HG03108 (cell line): ENCODE results near the gene ATP13A1.
A peak's percentile ranks its signal among the peaks of the same experiment; 100 is the strongest.
"Not testable (repeated sequence)": the region's sequence is repeated elsewhere in the genome, so short reads cannot be mapped to it uniquely, and the experiment has no call there.

ENCODE experiments used
- ATAC-seq: cut with Tn5 transposase; IDR thresholded peaks from one replicate; pipeline ENCODE4 v1.9.1; 2021; ENCODE audit warnings: moderate library complexity; ENCODE audit not compliant: unreplicated experiment

ATP13A1 gene

GRCh38 chr19:19624032-19624570 lies 39.4 kb downstream of the ATP13A1 start:
- ATAC-seq, result no peak

- ATAC-seq, result no peak
Observed at GRCh38 chr19:19623383-19623782, 40.1 kb downstream of the ATP13A1 start.

- ATAC-seq, result no peak
Observed at GRCh38 chr19:19619849-19620210, 43.6 kb downstream of the ATP13A1 start.

GRCh38 chr19:19619181-19619848 lies 44.2 kb downstream of the ATP13A1 start:
- ATAC-seq, result no peak

GRCh38 chr19:19618219-19619051 lies 45.0 kb downstream of the ATP13A1 start, which contains the start of gene PBX4:
Gene PBX4 (minus strand): TSS chr19:19618687. CDS start chr19:19618629, 58 bp downstream.
- peak; percentile 94 for ATAC-seq

- ATAC-seq, result no peak
Observed at GRCh38 chr19:19615086-19615485, 48.4 kb downstream of the ATP13A1 start.

GRCh38 chr19:19613506-19613905 lies 50.0 kb downstream of the ATP13A1 start:
- ATAC-seq, result no peak

- no peak for ATAC-seq
Observed at GRCh38 chr19:19610376-19611202, 52.9 kb downstream of the ATP13A1 start.

GRCh38 chr19:19606686-19607085 lies 56.8 kb downstream of the ATP13A1 start:
- ATAC-seq, result not testable (repeated sequence)

- ATAC-seq, result no peak
Observed at GRCh38 chr19:19606021-19606420, 57.5 kb downstream of the ATP13A1 start.

- no peak for ATAC-seq
Observed at GRCh38 chr19:19602713-19603324, 60.7 kb downstream of the ATP13A1 start.

GRCh38 chr19:19602136-19602712 lies 61.3 kb downstream of the ATP13A1 start:
- no peak for ATAC-seq

- ATAC-seq, result no peak
Observed at GRCh38 chr19:19600793-19601330, 62.6 kb downstream of the ATP13A1 start.

GRCh38 chr19:19598728-19599451 lies 64.6 kb downstream of the ATP13A1 start:
- ATAC-seq, result not testable (repeated sequence)

GRCh38 chr19:19597809-19598306 lies 65.6 kb downstream of the ATP13A1 start:
- peak; percentile 66 for ATAC-seq
